Choroid plexus epithelial cell (primary cell): ENCODE results near the gene CEP120.

ENCODE experiments used
- DNase-seq: peaks from one replicate; pipeline ENCODE4 v3.0.0-alpha.2; 2010; ENCODE audit warnings: low read depth
- H3K4me3 ChIP-seq: 2 replicates; pipeline ENCODE4 v1.5.1; 2011; ENCODE audit warnings: low read depth, mild to moderate bottlenecking, control low read depth, low read length, moderate library complexity
- TF ChIP-seq, protein P1 (sequence below): conservative IDR thresholded peaks from 2 replicates; pipeline ENCODE4 v1.5.1; 2011; ENCODE audit warnings: low read depth, mild to moderate bottlenecking, control low read depth, inconsistent platforms, low read length, moderate library complexity

Gene CEP120

DNA sequence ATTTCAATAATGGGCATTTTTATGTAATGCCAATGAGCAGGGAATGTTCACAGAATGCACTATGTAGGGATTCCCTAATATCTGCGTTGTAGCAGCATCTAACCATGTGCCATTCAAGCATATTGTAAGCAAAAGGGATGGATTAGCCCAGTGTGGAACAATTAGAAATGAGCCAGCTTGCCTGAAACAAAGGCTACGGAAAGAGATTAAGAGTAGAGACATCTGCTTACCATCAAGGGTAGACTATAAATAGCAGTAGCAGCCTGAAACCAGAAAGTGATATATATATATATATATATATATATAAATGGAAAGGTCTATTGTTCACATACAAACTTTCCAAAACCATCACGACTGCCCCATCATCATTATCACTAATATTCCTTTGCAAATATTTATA is 31.9 kb upstream of the CEP120 start:
- no peak for DNase-seq
- TF ChIP-seq, protein P1, sequence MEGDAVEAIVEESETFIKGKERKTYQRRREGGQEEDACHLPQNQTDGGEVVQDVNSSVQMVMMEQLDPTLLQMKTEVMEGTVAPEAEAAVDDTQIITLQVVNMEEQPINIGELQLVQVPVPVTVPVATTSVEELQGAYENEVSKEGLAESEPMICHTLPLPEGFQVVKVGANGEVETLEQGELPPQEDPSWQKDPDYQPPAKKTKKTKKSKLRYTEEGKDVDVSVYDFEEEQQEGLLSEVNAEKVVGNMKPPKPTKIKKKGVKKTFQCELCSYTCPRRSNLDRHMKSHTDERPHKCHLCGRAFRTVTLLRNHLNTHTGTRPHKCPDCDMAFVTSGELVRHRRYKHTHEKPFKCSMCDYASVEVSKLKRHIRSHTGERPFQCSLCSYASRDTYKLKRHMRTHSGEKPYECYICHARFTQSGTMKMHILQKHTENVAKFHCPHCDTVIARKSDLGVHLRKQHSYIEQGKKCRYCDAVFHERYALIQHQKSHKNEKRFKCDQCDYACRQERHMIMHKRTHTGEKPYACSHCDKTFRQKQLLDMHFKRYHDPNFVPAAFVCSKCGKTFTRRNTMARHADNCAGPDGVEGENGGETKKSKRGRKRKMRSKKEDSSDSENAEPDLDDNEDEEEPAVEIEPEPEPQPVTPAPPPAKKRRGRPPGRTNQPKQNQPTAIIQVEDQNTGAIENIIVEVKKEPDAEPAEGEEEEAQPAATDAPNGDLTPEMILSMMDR: no peak
- H3K4me3 ChIP-seq: no peak overlapping the region

DNA sequence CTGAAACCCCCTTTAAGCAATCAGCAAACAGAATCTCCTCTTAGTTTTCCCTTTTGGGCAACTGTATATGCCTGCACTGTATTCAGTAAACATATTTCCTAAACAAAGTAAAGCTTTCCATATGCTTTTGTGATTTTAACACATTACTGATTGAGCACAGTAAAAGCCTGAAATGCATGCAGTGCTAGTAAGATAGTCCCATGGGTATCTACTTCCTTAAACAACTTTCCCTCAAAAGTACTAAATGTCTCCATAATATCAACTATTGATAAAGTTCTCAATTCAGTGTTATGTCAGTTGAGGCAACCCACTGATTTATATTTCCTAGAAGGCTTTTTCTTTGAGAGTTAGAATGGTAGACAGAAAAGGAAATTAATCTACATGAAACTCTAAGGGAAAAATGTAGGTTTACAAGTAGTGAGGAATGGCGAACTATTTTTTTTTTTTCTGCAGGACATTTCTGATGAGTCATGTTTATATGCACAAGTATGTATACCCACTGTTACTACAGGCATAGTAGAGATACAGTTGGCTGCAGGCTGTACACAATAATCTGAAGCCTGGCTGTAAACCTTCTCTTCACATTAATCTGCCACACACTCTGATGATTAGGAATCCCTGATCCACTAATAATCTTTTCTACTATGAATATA is 31.2 kb upstream of the CEP120 start:
- TF ChIP-seq, protein P1: no peak
- DNase-seq: peak; percentile 55
- no peak overlapping the region for H3K4me3 ChIP-seq

DNA sequence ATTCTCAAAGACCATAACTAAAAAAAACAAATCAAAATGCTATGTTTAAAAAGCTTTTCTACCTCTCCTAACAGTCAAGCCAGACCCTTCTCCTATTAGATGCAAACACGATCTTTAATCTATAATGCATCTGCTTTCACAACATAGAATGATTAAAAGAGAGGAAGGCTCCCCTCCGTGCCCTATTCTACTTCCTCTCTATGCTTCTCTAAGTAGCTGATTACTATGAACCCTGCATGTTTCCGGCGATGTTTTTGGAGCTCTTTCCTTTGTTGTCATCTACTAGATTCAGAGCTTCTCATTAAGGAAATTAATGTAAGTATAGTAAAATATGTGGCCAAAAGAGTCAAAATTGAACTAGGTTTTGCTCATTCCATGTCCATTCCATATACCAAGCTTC is 29.2 kb upstream of the CEP120 start:
- no peak for DNase-seq
- TF ChIP-seq, protein P1: no peak
- no peak overlapping the region for H3K4me3 ChIP-seq

DNA sequence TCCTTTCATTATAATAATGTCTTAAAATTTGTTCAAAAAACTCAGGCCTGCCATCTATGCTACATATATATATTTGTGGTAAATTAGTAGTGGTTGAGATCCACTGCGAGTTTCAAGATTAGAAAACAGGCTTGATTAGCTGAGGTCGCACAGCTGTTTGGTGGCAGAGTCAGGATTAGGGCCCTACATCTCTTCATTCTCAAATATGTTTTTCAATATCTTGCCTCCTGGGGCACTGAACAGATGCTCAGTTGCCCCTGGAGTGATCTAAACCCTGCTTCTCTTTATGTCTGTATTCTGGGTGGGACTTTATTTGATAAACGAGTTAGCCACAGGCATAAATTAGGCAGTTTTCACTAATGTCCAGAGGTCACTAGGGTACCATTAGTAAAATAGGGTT is 27.8 kb upstream of the CEP120 start:
- H3K4me3 ChIP-seq: no peak overlapping the region
- TF ChIP-seq, protein P1: no peak
- no peak for DNase-seq

DNA sequence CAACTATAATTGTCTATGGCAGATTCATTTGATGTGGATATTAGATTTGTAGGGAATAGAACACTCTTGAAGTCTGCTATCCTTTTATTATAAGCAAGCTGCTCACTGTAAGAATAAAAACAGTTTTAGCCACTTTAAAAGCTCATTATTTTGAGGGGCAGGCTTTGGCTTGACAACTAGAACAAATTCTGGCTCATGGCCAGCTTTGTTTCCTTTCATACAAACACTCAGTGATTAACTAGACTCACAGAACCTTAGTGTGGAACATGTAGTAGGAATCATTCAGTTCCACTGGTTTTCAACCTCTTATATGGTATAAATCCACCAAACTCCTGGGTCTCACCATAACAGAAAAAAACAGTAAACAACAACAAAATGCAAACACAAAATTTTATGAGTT is 27.4 kb upstream of the CEP120 start:
- H3K4me3 ChIP-seq: no peak overlapping the region
- DNase-seq: peak; percentile 55
- TF ChIP-seq, protein P1: no peak

DNA sequence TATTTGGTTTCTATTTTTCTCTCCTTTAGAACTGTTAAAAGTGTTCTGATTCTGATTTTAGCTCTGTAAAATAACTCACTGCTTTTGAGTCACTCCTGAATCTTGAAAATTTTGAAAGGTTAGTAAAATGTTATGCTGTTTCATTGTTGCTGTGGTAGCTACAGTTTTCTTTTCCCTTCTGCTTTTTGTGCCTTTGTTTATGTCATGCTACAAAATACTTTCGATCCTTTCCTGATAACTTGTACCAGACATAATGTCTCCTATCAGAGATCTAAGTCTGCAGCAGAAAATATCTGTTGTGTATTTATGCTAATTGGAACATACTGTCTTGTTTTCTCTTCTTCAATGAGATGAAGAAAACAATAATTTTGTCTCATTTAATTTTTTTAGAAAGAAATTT is 26.9 kb upstream of the CEP120 start:
- TF ChIP-seq, protein P1: no peak
- DNase-seq: no peak
- no peak overlapping the region for H3K4me3 ChIP-seq

DNA sequence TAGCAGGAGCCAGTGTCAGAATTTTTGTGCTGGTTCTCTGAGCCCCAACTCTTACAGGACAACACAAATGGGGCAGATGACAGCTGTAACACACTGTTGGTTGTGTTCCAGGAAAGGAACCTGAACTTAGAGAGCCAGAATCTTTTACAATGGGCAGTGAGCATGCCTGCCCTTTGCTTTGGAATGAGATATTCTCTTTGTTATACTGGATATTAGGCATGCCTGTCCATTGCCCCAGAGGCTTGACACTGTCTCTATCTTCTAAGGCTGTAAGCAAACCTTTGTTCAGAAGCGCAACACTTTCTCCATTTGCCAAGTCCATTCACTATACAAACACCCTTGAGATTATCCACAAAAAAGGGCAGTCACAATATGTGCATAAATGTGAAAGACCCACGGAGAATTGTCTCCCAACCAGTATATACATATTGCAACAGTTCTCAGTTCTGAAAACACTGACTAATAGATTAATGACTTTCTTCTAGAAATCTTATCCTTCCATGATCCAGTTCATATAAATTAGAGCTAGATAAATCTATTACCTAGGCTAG is 26.3 kb upstream of the CEP120 start:
- no peak for DNase-seq
- TF ChIP-seq, protein P1: no peak
- no peak overlapping the region for H3K4me3 ChIP-seq
